HFFc6 (cell line): Measurements from ENCODE around the gene ELMO1. TPM values are rescaled to one million over a fixed set of nuclear protein-coding genes. Genes with fewer than 3 reads are reported as not detected.

Source experiments
- DNase-seq: peaks from one replicate; pipeline ENCODE4 v3.0.0-alpha.2; 2018
- H3K27ac Mint-ChIP-seq: 2 replicates; pipeline ENCODE4 v1.8.0; 2020; ENCODE audit warnings: mild to moderate bottlenecking, mixed read lengths
- H3K27me3 Mint-ChIP-seq: 2 replicates; pipeline ENCODE4 v1.8.0; 2021; ENCODE audit warnings: mild to moderate bottlenecking, moderate library complexity, mixed read lengths; ENCODE audit not compliant: insufficient read depth
- H3K36me3 Mint-ChIP-seq: 2 replicates; pipeline ENCODE4 v1.8.0; 2021; ENCODE audit warnings: low read depth, mixed read lengths
- H3K4me1 Mint-ChIP-seq: 2 replicates; pipeline ENCODE4 v1.8.0; 2020; ENCODE audit warnings: low read depth, mixed read lengths
- H3K4me3 Mint-ChIP-seq: 2 replicates; pipeline ENCODE4 v1.8.0; 2020; ENCODE audit warnings: mild to moderate bottlenecking, moderate library complexity, mixed read lengths
- H3K9me3 Mint-ChIP-seq: 2 replicates; pipeline ENCODE4 v1.8.0; 2020; ENCODE audit warnings: mild to moderate bottlenecking, mixed read lengths
- microRNA-seq: library from miRNA; unstranded; fragments of <30 nt; microRNA quantifications from one replicate; pipeline ENCODE4, GENCODE V29; 2019
- total RNA-seq, 6 experiments: library from RNA; stranded (reverse); fragmentation: NEBNext Ultra II Directional; extraction: Animal tissue kit (Norgen Biotek cat#: 25700); gene quantifications; 2 replicates in 1 of 6; 3 replicates in 5 of 6; pipeline ENCODE4 v1.2.3, GENCODE V29; 2021
- TF ChIP-seq, protein P1 (sequence below): fragments of 200-600 bp; sonication (generic); IDR thresholded peaks from 2 replicates; pipeline ENCODE4 v1.5.0; 2021; ENCODE audit warnings: antibody characterized with exemption, mild to moderate bottlenecking

ELMO1 gene
- total RNA-seq, 6 experiments from 2014 or later, result not detected

- H3K27ac Mint-ChIP-seq, result no peak overlapping the region
- no peak overlapping the region for H3K4me3 Mint-ChIP-seq
- H3K4me1 Mint-ChIP-seq, result no peaks in the 10 kb centered on the region
- peaks cover 41% of the 10 kb centered on the region for H3K9me3 Mint-ChIP-seq
- H3K27me3 Mint-ChIP-seq, result no peaks in the 10 kb centered on the region
- TF ChIP-seq, protein P1, sequence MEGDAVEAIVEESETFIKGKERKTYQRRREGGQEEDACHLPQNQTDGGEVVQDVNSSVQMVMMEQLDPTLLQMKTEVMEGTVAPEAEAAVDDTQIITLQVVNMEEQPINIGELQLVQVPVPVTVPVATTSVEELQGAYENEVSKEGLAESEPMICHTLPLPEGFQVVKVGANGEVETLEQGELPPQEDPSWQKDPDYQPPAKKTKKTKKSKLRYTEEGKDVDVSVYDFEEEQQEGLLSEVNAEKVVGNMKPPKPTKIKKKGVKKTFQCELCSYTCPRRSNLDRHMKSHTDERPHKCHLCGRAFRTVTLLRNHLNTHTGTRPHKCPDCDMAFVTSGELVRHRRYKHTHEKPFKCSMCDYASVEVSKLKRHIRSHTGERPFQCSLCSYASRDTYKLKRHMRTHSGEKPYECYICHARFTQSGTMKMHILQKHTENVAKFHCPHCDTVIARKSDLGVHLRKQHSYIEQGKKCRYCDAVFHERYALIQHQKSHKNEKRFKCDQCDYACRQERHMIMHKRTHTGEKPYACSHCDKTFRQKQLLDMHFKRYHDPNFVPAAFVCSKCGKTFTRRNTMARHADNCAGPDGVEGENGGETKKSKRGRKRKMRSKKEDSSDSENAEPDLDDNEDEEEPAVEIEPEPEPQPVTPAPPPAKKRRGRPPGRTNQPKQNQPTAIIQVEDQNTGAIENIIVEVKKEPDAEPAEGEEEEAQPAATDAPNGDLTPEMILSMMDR, result no peak
- DNase-seq, result no peak
- no peaks in the 10 kb centered on the region for H3K36me3 Mint-ChIP-seq
Measured at GRCh38 chr7:36810489-36810888, 638.2 kb downstream of the ELMO1 start.

DNA sequence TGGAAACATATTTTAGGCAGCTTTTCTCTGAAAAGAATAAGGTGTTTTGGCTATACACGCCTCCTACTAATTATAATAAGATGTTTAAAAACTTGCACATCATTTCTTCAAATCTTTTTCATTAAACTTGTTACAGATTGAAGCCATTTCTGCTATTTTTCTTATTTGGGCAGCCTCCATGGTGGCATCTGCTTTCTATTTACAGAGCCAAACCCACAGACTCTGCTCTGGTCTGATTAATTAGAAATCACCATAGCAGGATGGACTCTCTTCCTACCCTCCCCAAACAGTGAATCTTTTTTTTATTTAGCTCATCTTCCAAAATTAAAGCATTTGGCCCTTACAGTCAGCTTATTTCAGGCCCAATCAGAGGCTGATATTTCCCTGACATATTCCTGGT, 638.6 kb downstream of the ELMO1 start:
- DNase-seq, result no peak
- Mint-ChIP-seq H3K4me1 (no peaks in the 10 kb centered on the region), H3K36me3 (no peaks in the 10 kb centered on the region), H3K4me3 (no peak overlapping the region), H3K27ac (no peak overlapping the region), H3K9me3 (peaks cover 42% of the 10 kb centered on the region), H3K27me3 (no peaks in the 10 kb centered on the region)
- TF ChIP-seq, protein P1, result no peak

DNA sequence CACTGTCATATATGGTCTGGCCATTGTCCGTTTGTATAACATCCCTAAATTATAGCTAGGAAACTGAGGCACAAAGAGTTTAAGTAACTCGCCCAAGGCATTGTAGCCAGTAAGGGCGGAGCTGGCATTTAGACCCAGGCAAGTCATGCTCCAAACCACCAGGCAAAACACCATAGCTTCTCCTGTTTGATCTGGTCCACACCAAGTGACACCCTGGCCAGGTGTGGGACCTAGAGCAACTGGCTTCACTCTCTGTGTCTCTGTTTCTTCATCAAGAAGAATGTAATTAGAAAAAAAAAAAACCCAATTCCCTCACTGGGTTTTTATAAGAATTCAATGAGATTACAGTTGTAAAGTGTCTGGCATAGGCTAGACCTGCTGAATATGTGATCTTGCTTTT, 639.2 kb downstream of the ELMO1 start:
- TF ChIP-seq, protein P1, result no peak
- Mint-ChIP-seq H3K27me3 (no peaks in the 10 kb centered on the region), H3K27ac (no peak overlapping the region), H3K36me3 (no peaks in the 10 kb centered on the region), H3K4me3 (no peak overlapping the region), H3K4me1 (no peaks in the 10 kb centered on the region), H3K9me3 (peaks cover 43% of the 10 kb centered on the region)
- no peak for DNase-seq

DNA sequence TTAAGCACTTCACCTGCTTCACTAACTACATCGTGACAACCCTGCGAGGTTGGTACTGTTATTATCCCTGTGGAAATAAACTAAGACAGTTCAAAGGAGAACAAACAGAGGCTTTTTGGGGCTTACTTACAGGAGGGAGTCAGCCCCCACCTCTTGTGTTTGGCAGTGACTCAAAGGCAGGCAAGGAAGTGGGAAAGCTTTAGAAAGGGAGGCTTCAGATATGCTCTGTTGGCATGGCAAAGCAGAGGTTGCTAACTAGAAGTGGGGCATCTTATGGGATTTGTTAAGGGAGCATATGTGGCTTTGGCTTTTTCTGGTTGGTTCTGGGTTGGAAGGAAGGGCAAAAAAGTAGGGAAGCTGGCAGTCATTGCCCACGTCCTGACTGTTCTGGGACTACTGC, 639.6 kb downstream of the ELMO1 start:
- no peaks in the 10 kb centered on the region for H3K36me3 Mint-ChIP-seq
- no peak overlapping the region for H3K4me3 Mint-ChIP-seq
- H3K9me3 Mint-ChIP-seq, result peaks cover 47% of the 10 kb centered on the region
- H3K27me3 Mint-ChIP-seq, result no peaks in the 10 kb centered on the region
- H3K27ac Mint-ChIP-seq, result no peak overlapping the region
- TF ChIP-seq, protein P1, result no peak
- no peak for DNase-seq
- H3K4me1 Mint-ChIP-seq, result no peaks in the 10 kb centered on the region

DNA sequence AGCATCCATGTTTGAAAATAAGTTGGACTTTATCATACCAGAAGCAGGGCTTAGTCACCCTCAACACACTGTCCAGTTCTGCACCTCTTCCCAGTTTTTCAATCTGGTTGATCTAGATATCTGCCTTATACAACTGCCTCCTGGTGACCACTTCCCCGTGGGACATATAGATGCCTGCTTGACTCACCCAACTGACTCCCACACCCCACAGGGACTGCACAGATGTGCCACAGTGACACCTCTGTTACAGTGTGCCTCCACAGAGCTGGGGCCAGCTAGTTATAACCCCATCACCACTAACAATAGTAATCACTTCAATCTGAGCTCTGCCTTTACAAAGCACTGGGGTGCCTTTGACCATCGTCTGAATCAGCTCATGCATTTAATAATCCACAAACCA, 641.8 kb downstream of the ELMO1 start:
- H3K27ac Mint-ChIP-seq, result no peak overlapping the region
- TF ChIP-seq, protein P1, result no peak
- H3K4me1 Mint-ChIP-seq, result no peaks in the 10 kb centered on the region
- H3K4me3 Mint-ChIP-seq, result no peak overlapping the region
- DNase-seq, result no peak
- H3K9me3 Mint-ChIP-seq, result peaks cover 56% of the 10 kb centered on the region
- no peaks in the 10 kb centered on the region for H3K27me3 Mint-ChIP-seq
- H3K36me3 Mint-ChIP-seq, result no peaks in the 10 kb centered on the region

Small RNA genes within 50 kb of the gene (microRNA-seq; reads per million reads assigned to microRNA genes)
- not detected for gene MIR1200

Other genes starting within 250 kb of the ELMO1 start
- gene GPR141, start 234.9 kb upstream of the ELMO1 start, total RNA-seq, result not detected